OCI-LY3 (cell line): ENCODE results near the gene DGCR6L.
"Not testable (repeated sequence)": the region's sequence is repeated elsewhere in the genome, so short reads cannot be mapped to it uniquely, and the experiment has no call there.

Experiments
- H2AFZ ChIP-seq: fragments of 200-600, 300-600 bp; shearing (Covaris generic); 2 replicates; pipeline ENCODE4 v1.6.0; 2014; ENCODE audit warnings: antibody characterized with exemption, low read depth, low read length
- H3K27ac ChIP-seq: fragments of 200-600, 300-600 bp; sonication (generic); 2 replicates; pipeline ENCODE4 v1.5.1; 2014; ENCODE audit warnings: mild to moderate bottlenecking, low read length, moderate library complexity, mixed read lengths
- H3K27me3 ChIP-seq: fragments of 200-600, 300-600 bp; sonication (generic); 2 replicates; pipeline ENCODE4 v1.6.1; 2014; ENCODE audit warnings: low read depth, low read length, mixed read lengths
- H3K36me3 ChIP-seq: fragments of 200-600, 300-600 bp; sonication (generic); replicated peaks from 2 replicates; pipeline ENCODE3; 2014; ENCODE audit warnings: low read depth, low read length, mixed read lengths
- H3K4me1 ChIP-seq: fragments of 300-600, 200-600 bp; sonication (generic); 2 replicates; pipeline ENCODE4 v1.6.1; 2014; ENCODE audit warnings: low read length, mixed read lengths
- H3K4me2 ChIP-seq: fragments of 200-600, 300-600 bp; sonication (generic); 2 replicates; pipeline ENCODE4 v1.6.1; 2014; ENCODE audit warnings: low read length, mixed read lengths
- H3K4me3 ChIP-seq: fragments of 300-600, 200-600 bp; sonication (generic); 2 replicates; pipeline ENCODE4 v1.5.1; 2014; ENCODE audit warnings: antibody characterized with exemption, mild to moderate bottlenecking, low read length, moderate library complexity
- H3K79me2 ChIP-seq: fragments of 300-600, 200-600 bp; shearing (Covaris generic); 2 replicates; pipeline ENCODE4 v1.6.1; 2014; ENCODE audit warnings: mild to moderate bottlenecking, low read length, mixed read lengths
- H3K9ac ChIP-seq: fragments of 300-600, 200-600 bp; shearing (Covaris generic); 2 replicates; pipeline ENCODE4 v1.6.0; 2014; ENCODE audit warnings: mild to moderate bottlenecking, low read length, moderate library complexity
- H3K9me3 ChIP-seq: fragments of 200-600, 300-600 bp; shearing (Covaris generic); 2 replicates; pipeline ENCODE4 v1.6.1; 2014; ENCODE audit warnings: low read length, mixed read lengths; ENCODE audit not compliant: insufficient read depth
- H4K20me1 ChIP-seq: fragments of 200-600, 300-600 bp; sonication (generic); 2 replicates; pipeline ENCODE4 v1.6.1; 2016; ENCODE audit warnings: low read length, mixed read lengths; ENCODE audit not compliant: insufficient read depth
- CTCF ChIP-seq: fragments of 200-600, 300-600 bp; sonication (generic); IDR thresholded peaks from 2 replicates; pipeline ENCODE4 v1.5.1; 2014; ENCODE audit warnings: antibody characterized with exemption, low read length, low read depth
- EZH2phosphoT487 ChIP-seq: fragments of 200-600 bp; shearing (Covaris generic); IDR thresholded peaks from 2 replicates; pipeline ENCODE4 v1.6.1; 2018; ENCODE audit warnings: antibody characterized with exemption, mixed run types, low read depth

DGCR6L gene

GRCh38 chr22:20319745-20320658, at the start of gene DGCR6L:
Gene DGCR6L, minus strand, starts transcription at chr22:20320060. Its CDS starts 72 bp downstream, at chr22:20319988.
- no peaks in the 10 kb centered on the region for H3K36me3 ChIP-seq
- H3K9me3 ChIP-seq, result no peaks in the 10 kb centered on the region
- H3K4me1 ChIP-seq, result peaks cover 15% of the 10 kb centered on the region
- H3K27ac ChIP-seq, result peak within 1 kb of the TSS; percentile 22; the same call in 1 of the 2 replicates
- H3K4me2 ChIP-seq, result peak within 1 kb of the TSS; percentile 97
- peak within 1 kb of the TSS; percentile 88 for H3K9ac ChIP-seq
- no peaks in the 10 kb centered on the region; the same call in 1 of the 2 replicates for H3K79me2 ChIP-seq
- H2AFZ ChIP-seq, result peak within 1 kb of the TSS; percentile 87; the same call in 1 of the 2 replicates
- TF ChIP-seq EZH2phosphoT487 (no peak), CTCF (no peak)
- no peaks in the 10 kb centered on the region for H3K27me3 ChIP-seq
- 0 out of 2 replicates have a peak, but pooled peaks cover 3% of the 10 kb centered on the region for H4K20me1 ChIP-seq
- H3K4me3 ChIP-seq, result peak within 1 kb of the TSS; percentile 92

- H3K36me3 ChIP-seq, H3K27me3 ChIP-seq, H3K79me2 ChIP-seq, H3K9me3 ChIP-seq, H3K4me1 ChIP-seq, H4K20me1 ChIP-seq, H3K4me2 ChIP-seq, H3K4me3 ChIP-seq, H2AFZ ChIP-seq, H3K27ac ChIP-seq, H3K9ac ChIP-seq: not testable (repeated sequence)
These were observed 49.0 kb upstream of the DGCR6L start for GRCh38 chr22:20368875-20369274.

- not testable (repeated sequence) for H3K9me3 ChIP-seq, H3K9ac ChIP-seq, H3K79me2 ChIP-seq, H3K4me1 ChIP-seq, H2AFZ ChIP-seq, H4K20me1 ChIP-seq, H3K4me2 ChIP-seq, H3K27me3 ChIP-seq, H3K36me3 ChIP-seq, H3K27ac ChIP-seq, H3K4me3 ChIP-seq
These were observed 47.0 kb upstream of the DGCR6L start for GRCh38 chr22:20366841-20367240.

- not testable (repeated sequence) for H2AFZ ChIP-seq, H3K4me2 ChIP-seq, H3K4me1 ChIP-seq, H3K27me3 ChIP-seq, H3K36me3 ChIP-seq, H3K9ac ChIP-seq, H3K27ac ChIP-seq, H3K9me3 ChIP-seq, H3K4me3 ChIP-seq, H4K20me1 ChIP-seq, H3K79me2 ChIP-seq
These were observed 44.7 kb upstream of the DGCR6L start for GRCh38 chr22:20364335-20365260.

- not testable (repeated sequence) for H4K20me1 ChIP-seq, H2AFZ ChIP-seq, H3K27me3 ChIP-seq, H3K4me3 ChIP-seq, H3K36me3 ChIP-seq, H3K79me2 ChIP-seq, H3K9ac ChIP-seq, H3K9me3 ChIP-seq, H3K4me2 ChIP-seq, H3K4me1 ChIP-seq, H3K27ac ChIP-seq
These were observed 42.5 kb upstream of the DGCR6L start for GRCh38 chr22:20362403-20362802.

GRCh38 chr22:20361752-20362229, 41.9 kb upstream of the DGCR6L start:
- H3K9me3 ChIP-seq, H3K9ac ChIP-seq, H3K4me1 ChIP-seq, H3K36me3 ChIP-seq, H3K79me2 ChIP-seq, H3K4me2 ChIP-seq, H3K4me3 ChIP-seq, H2AFZ ChIP-seq, H4K20me1 ChIP-seq, H3K27ac ChIP-seq, H3K27me3 ChIP-seq: not testable (repeated sequence)

- not testable (repeated sequence) for H3K9me3 ChIP-seq, H3K36me3 ChIP-seq, H3K4me3 ChIP-seq, H3K27me3 ChIP-seq, H3K4me2 ChIP-seq, H3K9ac ChIP-seq, H3K79me2 ChIP-seq, H3K4me1 ChIP-seq, H3K27ac ChIP-seq, H2AFZ ChIP-seq, H4K20me1 ChIP-seq
These were observed 41.2 kb upstream of the DGCR6L start for GRCh38 chr22:20360866-20361751.
